DOHH2 (cell line): ENCODE results near the gene GFRA1.

Experiments
- H3F3A ChIP-seq: fragments of 200-600 bp; sonication (generic), shearing (Covaris generic); 2 replicates; pipeline ENCODE4 v1.6.0; 2016; ENCODE audit warnings: antibody characterized with exemption, mild to moderate bottlenecking; ENCODE audit not compliant: control insufficient read depth, insufficient read depth
- H3K27ac ChIP-seq: fragments of 200-600 bp; sonication (generic); 2 replicates; pipeline ENCODE4 v1.5.1; 2014; ENCODE audit warnings: low read depth, mild to moderate bottlenecking, low read length, moderate library complexity
- H3K27me3 ChIP-seq: fragments of 200-600 bp; sonication (generic); 2 replicates; pipeline ENCODE4 v1.6.1; 2014; ENCODE audit warnings: mild to moderate bottlenecking, low read length, mixed read lengths; ENCODE audit not compliant: control insufficient read depth
- H3K36me3 ChIP-seq: fragments of 200-600 bp; sonication (generic); 2 replicates; pipeline ENCODE4 v1.6.1; 2014; ENCODE audit warnings: mild to moderate bottlenecking, low read length, moderate library complexity, mixed read lengths; ENCODE audit not compliant: control insufficient read depth
- H3K4me1 ChIP-seq: fragments of 200-600 bp; sonication (generic); 2 replicates; pipeline ENCODE4 v1.6.1; 2014; ENCODE audit warnings: mild to moderate bottlenecking, low read length, mixed read lengths; ENCODE audit not compliant: control insufficient read depth
- H3K4me2 ChIP-seq: fragments of 200-600 bp; sonication (generic); 2 replicates; pipeline ENCODE4 v1.6.0; 2014; ENCODE audit warnings: mild to moderate bottlenecking, low read length, moderate library complexity
- H3K4me3 ChIP-seq: fragments of 200-600 bp; sonication (generic); 2 replicates; pipeline ENCODE4 v1.5.1; 2014; ENCODE audit warnings: mild to moderate bottlenecking, low read length, mixed read lengths
- H3K79me2 ChIP-seq: fragments of 200-600 bp; sonication (generic); 2 replicates; pipeline ENCODE4 v1.6.1; 2014; ENCODE audit warnings: mild to moderate bottlenecking, low read length, mixed read lengths; ENCODE audit not compliant: control insufficient read depth
- H3K9me2 ChIP-seq: fragments of 200-600 bp; sonication (generic); replicated peaks from 2 replicates; pipeline ENCODE4 v1.6.1; 2014; ENCODE audit warnings: mild to moderate bottlenecking, low read length, mixed read lengths; ENCODE audit not compliant: control insufficient read depth
- H3K9me3 ChIP-seq: fragments of 200-600 bp; sonication (generic); 2 replicates; pipeline ENCODE4 v1.6.1; 2014; ENCODE audit warnings: antibody characterized with exemption, low read length, mixed read lengths; ENCODE audit not compliant: control insufficient read depth, insufficient read depth
- H4K20me1 ChIP-seq: fragments of 200-600 bp; sonication (generic); 2 replicates; pipeline ENCODE4 v1.6.0; 2014; ENCODE audit warnings: low read depth, mild to moderate bottlenecking, antibody characterized with exemption, low read length, moderate library complexity; ENCODE audit not compliant: control insufficient read depth, insufficient read depth
- CTCF ChIP-seq: fragments of 200-600 bp; sonication (generic); IDR thresholded peaks from one replicate; pipeline ENCODE4 v1.5.1; 2014; ENCODE audit warnings: antibody characterized with exemption, mild to moderate bottlenecking, low read depth, low read length; ENCODE audit not compliant: poor library complexity, severe bottlenecking
- EZH2phosphoT487 ChIP-seq: fragments of 200-600 bp; sonication (generic); IDR thresholded peaks from 2 replicates; pipeline ENCODE4 v1.6.1; 2017; ENCODE audit warnings: borderline replicate concordance, mild to moderate bottlenecking, antibody characterized with exemption, low read length, moderate library complexity, mixed read lengths

Gene GFRA1

GRCh38 chr10:116278846-116279245 is 5.8 kb upstream of the GFRA1 start:
- H3F3A ChIP-seq = no peaks in the 10 kb centered on the region
- no peak overlapping the region for H3K4me2 ChIP-seq
- H3K9me3 ChIP-seq = no peaks in the 10 kb centered on the region
- no peak overlapping the region for H3K27ac ChIP-seq
- no peaks in the 10 kb centered on the region for H4K20me1 ChIP-seq
- H3K4me3 ChIP-seq = no peak overlapping the region
- H3K79me2 ChIP-seq = no peaks in the 10 kb centered on the region
- TF ChIP-seq EZH2phosphoT487 (no peak), CTCF (no peak)
- H3K36me3 ChIP-seq = no peaks in the 10 kb centered on the region
- H3K4me1 ChIP-seq = no peaks in the 10 kb centered on the region
- H3K9me2 ChIP-seq = no peaks in the 10 kb centered on the region
- no peaks in the 10 kb centered on the region for H3K27me3 ChIP-seq

GRCh38 chr10:116276981-116277380 is 4.0 kb upstream of the GFRA1 start:
- Histone ChIP-seq H3K79me2 (no peaks in the 10 kb centered on the region), H4K20me1 (no peaks in the 10 kb centered on the region), H3K4me3 (no peak overlapping the region), H3K27me3 (no peaks in the 10 kb centered on the region), H3F3A (no peaks in the 10 kb centered on the region), H3K4me2 (no peak overlapping the region), H3K9me3 (peaks cover 2% of the 10 kb centered on the region; the same call in 1 of the 2 replicates), H3K4me1 (no peaks in the 10 kb centered on the region), H3K27ac (no peak overlapping the region), H3K36me3 (no peaks in the 10 kb centered on the region), H3K9me2 (no peaks in the 10 kb centered on the region)
- TF ChIP-seq CTCF (no peak), EZH2phosphoT487 (no peak)

- no peak overlapping the region for H3K27ac ChIP-seq
- no peak overlapping the region for H3K4me3 ChIP-seq
- no peaks in the 10 kb centered on the region for H3K9me2 ChIP-seq
- no peak overlapping the region for H3K4me2 ChIP-seq
- TF ChIP-seq CTCF = no peak
- no peak for TF ChIP-seq EZH2phosphoT487
- H3K27me3 ChIP-seq = no peaks in the 10 kb centered on the region
- no peaks in the 10 kb centered on the region for H3F3A ChIP-seq
- H3K79me2 ChIP-seq = no peaks in the 10 kb centered on the region
- H3K36me3 ChIP-seq = no peaks in the 10 kb centered on the region
- no peaks in the 10 kb centered on the region for H3K4me1 ChIP-seq
- H4K20me1 ChIP-seq = no peaks in the 10 kb centered on the region
- H3K9me3 ChIP-seq = peaks cover 9% of the 10 kb centered on the region; the same call in 1 of the 2 replicates
These were observed 1.3 kb upstream of the GFRA1 start for GRCh38 chr10:116274064-116274904.
